HG03354 (cell line): ENCODE data around the gene ACOX3.
"Not testable (repeated sequence)": the region's sequence is repeated elsewhere in the genome, so short reads cannot be mapped to it uniquely, and the experiment has no call there.

Experiments
- ATAC-seq: cut with Tn5 transposase; IDR thresholded peaks from one replicate; pipeline ENCODE4 v1.9.1; 2021; ENCODE audit warnings: mild to moderate bottlenecking; ENCODE audit not compliant: unreplicated experiment, poor library complexity, severe bottlenecking

The ACOX3 gene

GRCh38 chr4:8345053-8345945 lies 95.2 kb downstream of the ACOX3 start:
- ATAC-seq: no peak

- no peak for ATAC-seq
Measured at GRCh38 chr4:8344377-8344776, 96.1 kb downstream of the ACOX3 start.

GRCh38 chr4:8343967-8344331 lies 96.6 kb downstream of the ACOX3 start:
- no peak for ATAC-seq

GRCh38 chr4:8343262-8343966 lies 97.1 kb downstream of the ACOX3 start:
- ATAC-seq: no peak

- ATAC-seq: no peak
Measured at GRCh38 chr4:8342651-8343261, 97.8 kb downstream of the ACOX3 start.

GRCh38 chr4:8341691-8342090 lies 98.8 kb downstream of the ACOX3 start:
- ATAC-seq: no peak

- not testable (repeated sequence) for ATAC-seq
Measured at GRCh38 chr4:8341281-8341680, 99.2 kb downstream of the ACOX3 start.

GRCh38 chr4:8340781-8341241 lies 99.7 kb downstream of the ACOX3 start:
- no peak for ATAC-seq

- ATAC-seq: no peak
Measured at GRCh38 chr4:8338351-8338961, 102.1 kb downstream of the ACOX3 start.

GRCh38 chr4:8336412-8337075 lies 104.0 kb downstream of the ACOX3 start:
- ATAC-seq: no peak

- ATAC-seq: no peak
Measured at GRCh38 chr4:8335848-8336247, 104.7 kb downstream of the ACOX3 start.

GRCh38 chr4:8334786-8335460 lies 105.6 kb downstream of the ACOX3 start:
- ATAC-seq: no peak

GRCh38 chr4:8333726-8334460 lies 106.6 kb downstream of the ACOX3 start:
- ATAC-seq: no peak

- ATAC-seq: no peak
Measured at GRCh38 chr4:8332891-8333331, 107.6 kb downstream of the ACOX3 start.

- ATAC-seq: no peak
Measured at GRCh38 chr4:8332038-8332857, 108.3 kb downstream of the ACOX3 start.

- ATAC-seq: no peak
Measured at GRCh38 chr4:8331575-8331955, 109.0 kb downstream of the ACOX3 start.

- ATAC-seq: no peak
Measured at GRCh38 chr4:8330821-8331574, 109.5 kb downstream of the ACOX3 start.
